GM21447 (cell line): Measurements from ENCODE around the gene PRKAR1B.

Source experiments
- ATAC-seq: cut with Tn5 transposase; IDR thresholded peaks from one replicate; pipeline ENCODE4 v1.9.1; 2021; ENCODE audit not compliant: unreplicated experiment

The PRKAR1B gene

GRCh38 chr7:501526-501925 is 225.6 kb downstream of the PRKAR1B start:
- no peak for ATAC-seq

- ATAC-seq = no peak
Measured at GRCh38 chr7:500521-501420, 226.3 kb downstream of the PRKAR1B start.

GRCh38 chr7:499853-500485 is 227.1 kb downstream of the PRKAR1B start:
- no peak for ATAC-seq
